GM19328 (cell line): ENCODE measurements around the gene CHRNA7.
"Not testable (repeated sequence)": the region's sequence is repeated elsewhere in the genome, so short reads cannot be mapped to it uniquely, and the experiment has no call there.

Experiments
- ATAC-seq: cut with Tn5 transposase; IDR thresholded peaks from one replicate; pipeline ENCODE4 v1.9.1; 2021; ENCODE audit warnings: mild to moderate bottlenecking, moderate library complexity; ENCODE audit not compliant: unreplicated experiment

The CHRNA7 gene

GRCh38 chr15:32166270-32166669 lies 136.0 kb downstream of the CHRNA7 start:
- ATAC-seq, result not testable (repeated sequence)

- ATAC-seq, result not testable (repeated sequence)
Measured at GRCh38 chr15:32167913-32168312, 137.6 kb downstream of the CHRNA7 start.

- not testable (repeated sequence) for ATAC-seq
Measured at GRCh38 chr15:32180579-32180978, 150.3 kb downstream of the CHRNA7 start.

GRCh38 chr15:32193780-32194179 lies 163.5 kb downstream of the CHRNA7 start:
- ATAC-seq, result not testable (repeated sequence)

DNA sequence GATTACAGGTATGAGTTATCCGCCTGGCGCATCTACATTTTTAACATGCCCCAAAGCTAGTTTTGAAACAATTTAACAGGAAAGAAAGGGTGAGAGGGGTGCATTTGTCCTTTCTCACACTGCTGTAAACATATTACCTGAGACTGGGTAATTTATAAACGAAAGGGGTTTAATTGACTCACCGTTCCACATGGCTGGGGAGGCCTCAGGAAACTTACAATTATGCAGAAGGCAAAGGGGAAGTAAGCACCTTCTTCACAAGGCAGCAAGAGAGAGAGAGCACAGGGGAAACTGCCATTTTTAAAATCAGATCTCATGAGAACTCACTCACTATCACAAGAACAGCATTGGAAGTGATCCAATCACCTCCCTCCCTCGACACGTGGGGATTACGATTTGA lies 165.9 kb downstream of the CHRNA7 start:
- not testable (repeated sequence) for ATAC-seq

DNA sequence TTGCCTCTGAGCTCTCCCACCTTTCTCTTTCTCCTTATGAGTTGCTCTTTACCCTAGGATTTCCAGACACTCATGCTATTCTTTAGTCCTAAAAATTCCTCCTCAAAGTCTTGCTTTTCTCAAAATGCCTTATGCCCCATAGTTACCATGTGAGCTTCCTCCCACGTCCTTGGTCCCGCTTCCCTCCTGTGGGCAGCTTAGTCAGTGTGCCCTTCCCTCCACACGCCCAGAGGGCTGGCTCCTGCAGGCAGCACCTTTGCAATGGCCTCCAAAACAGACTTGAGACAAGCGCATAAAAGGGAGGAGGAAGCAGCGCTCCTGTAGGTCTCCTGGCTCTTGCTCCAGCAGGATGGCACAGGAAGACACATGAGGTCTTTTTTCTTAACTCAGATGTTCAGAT lies 168.6 kb downstream of the CHRNA7 start:
- not testable (repeated sequence) for ATAC-seq

DNA sequence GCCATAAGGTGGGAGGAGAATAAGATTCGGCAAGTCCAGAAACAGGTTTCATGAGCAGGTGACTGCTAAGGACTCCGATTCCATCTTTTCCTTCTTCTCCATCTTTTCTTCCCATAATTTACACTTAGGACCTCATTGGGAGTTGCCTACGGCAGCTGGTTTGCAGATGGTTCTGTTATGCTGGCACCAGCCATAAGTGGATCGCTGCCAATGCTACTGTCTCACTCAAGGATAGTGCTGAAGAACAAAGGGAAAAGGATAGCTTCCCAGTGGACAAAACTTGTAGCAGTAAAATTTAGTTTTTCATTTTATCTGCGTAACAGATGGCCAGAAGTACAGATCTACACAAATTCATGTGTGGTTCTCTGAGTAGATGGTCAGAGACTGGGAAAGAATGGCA lies 178.8 kb downstream of the CHRNA7 start:
- ATAC-seq, result not testable (repeated sequence)

DNA sequence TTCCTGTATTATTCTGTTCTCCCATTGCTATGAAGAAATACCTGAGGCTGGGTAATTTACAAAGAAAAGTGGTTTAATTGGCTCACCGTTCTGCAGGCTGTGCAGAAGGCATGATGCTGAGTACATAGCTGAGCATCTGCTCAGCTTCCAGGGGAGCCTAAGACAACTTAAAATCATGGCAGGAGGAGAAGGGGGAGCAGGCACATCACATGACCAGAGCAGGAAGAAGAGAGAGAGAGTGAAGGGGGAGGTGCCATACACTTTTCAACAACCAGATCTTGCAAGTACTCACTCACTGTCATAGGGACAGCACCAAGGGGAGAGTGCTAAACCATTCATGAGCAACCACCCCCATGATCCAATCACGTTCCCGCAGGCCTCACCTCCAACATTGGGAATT lies 188.4 kb downstream of the CHRNA7 start:
- no peak for ATAC-seq
